Measurements from ENCODE around the gene MAP2K5. TPM values are rescaled to one million over a fixed set of nuclear protein-coding genes. Genes with fewer than 3 reads are reported as not detected.

The MAP2K5 gene
- total and polyA plus RNA-seq, 2 experiments from 2014 or later: 12.4 to 13.7 TPM

- no peak for DNase-seq (ENCODE audit: low spot score)
- no peaks in the 10 kb centered on the region for H3K79me2 ChIP-seq
- WGBS (ENCODE audit: low lambda C conversion rate, missing lambda C conversion rate): 82% methylated on average over 4 of the region's 4 CpGs
- no peaks in the 10 kb centered on the region for H4K20me1 ChIP-seq (ENCODE audit: insufficient read depth, poor library complexity, severe bottlenecking)
- H3K4me2 ChIP-seq: no peak overlapping the region
- no peaks in the 10 kb centered on the region for H3K9me3 ChIP-seq (ENCODE audit: low read depth)
- H3K27ac ChIP-seq: no peak overlapping the region
- no peak overlapping the region for H2AFZ ChIP-seq
- H3K9me2 ChIP-seq (replicated peaks; ENCODE audit: insufficient read depth): no peaks in the 10 kb centered on the region
- no peak overlapping the region for H3K4me3 ChIP-seq
- H3K4me1 ChIP-seq (ENCODE audit: insufficient read depth): no peaks in the 10 kb centered on the region
- no peak for TF ChIP-seq EZH2 (IDR thresholded peaks at IDR 0.05; ENCODE audit: borderline replicate concordance)
- no peak for TF ChIP-seq CTCF (IDR thresholded peaks at IDR 0.05; ENCODE audit: poor library complexity)
- TF ChIP-seq EZH2phosphoT487 (IDR thresholded peaks at IDR 0.05; ENCODE audit: low read depth, severe bottlenecking, unreplicated experiment): no peak
- no peaks in the 10 kb centered on the region for H3K27me3 ChIP-seq
- H3K36me3 ChIP-seq (replicated peaks; ENCODE audit: insufficient read depth, low read depth): no peaks in the 10 kb centered on the region
Measured at GRCh38 chr15:67579967-67580366, 37.5 kb downstream of the MAP2K5 start.

GRCh38 chr15:67584157-67584556 lies 41.7 kb downstream of the MAP2K5 start:
- Histone ChIP-seq H3K27ac (no peak overlapping the region), H3K9me2 (replicated peaks; ENCODE audit: insufficient read depth) (no peaks in the 10 kb centered on the region), H3K4me2 (no peak overlapping the region), H3K27me3 (no peaks in the 10 kb centered on the region), H3K79me2 (no peaks in the 10 kb centered on the region), H4K20me1 (ENCODE audit: insufficient read depth, poor library complexity, severe bottlenecking) (no peaks in the 10 kb centered on the region), H3K9me3 (ENCODE audit: low read depth) (no peaks in the 10 kb centered on the region), H3K36me3 (replicated peaks; ENCODE audit: insufficient read depth, low read depth) (no peaks in the 10 kb centered on the region), H2AFZ (no peak overlapping the region), H3K4me1 (ENCODE audit: insufficient read depth) (no peaks in the 10 kb centered on the region), H3K4me3 (no peak overlapping the region)
- WGBS (ENCODE audit: low lambda C conversion rate, missing lambda C conversion rate): 75% methylated on average over 2 of the region's 2 CpGs
- TF ChIP-seq EZH2 (IDR thresholded peaks at IDR 0.05; ENCODE audit: borderline replicate concordance): no peak
- DNase-seq (ENCODE audit: low spot score): no peak

GRCh38 chr15:67585681-67586080 lies 43.2 kb downstream of the MAP2K5 start:
- no peak for DNase-seq (ENCODE audit: low spot score)
- no peak for TF ChIP-seq EZH2 (IDR thresholded peaks at IDR 0.05; ENCODE audit: borderline replicate concordance)
- TF ChIP-seq EZH2phosphoT487 (IDR thresholded peaks at IDR 0.05; ENCODE audit: low read depth, severe bottlenecking, unreplicated experiment): no peak
- no peak for TF ChIP-seq CTCF (IDR thresholded peaks at IDR 0.05; ENCODE audit: poor library complexity)
- Histone ChIP-seq H3K36me3 (replicated peaks; ENCODE audit: insufficient read depth, low read depth) (no peaks in the 10 kb centered on the region), H3K27me3 (no peaks in the 10 kb centered on the region), H3K27ac (no peak overlapping the region), H3K9me2 (replicated peaks; ENCODE audit: insufficient read depth) (no peaks in the 10 kb centered on the region), H2AFZ (no peak overlapping the region), H3K4me2 (no peak overlapping the region), H3K4me1 (ENCODE audit: insufficient read depth) (no peaks in the 10 kb centered on the region), H3K4me3 (no peak overlapping the region), H3K79me2 (no peaks in the 10 kb centered on the region), H3K9me3 (ENCODE audit: low read depth) (no peaks in the 10 kb centered on the region), H4K20me1 (ENCODE audit: insufficient read depth, poor library complexity, severe bottlenecking) (no peaks in the 10 kb centered on the region)
- WGBS (ENCODE audit: low lambda C conversion rate, missing lambda C conversion rate): 59% methylated on average over 4 of the region's 4 CpGs

- no peak for TF ChIP-seq EZH2 (IDR thresholded peaks at IDR 0.05; ENCODE audit: borderline replicate concordance)
- no peak for TF ChIP-seq CTCF (IDR thresholded peaks at IDR 0.05; ENCODE audit: poor library complexity)
- TF ChIP-seq EZH2phosphoT487 (IDR thresholded peaks at IDR 0.05; ENCODE audit: low read depth, severe bottlenecking, unreplicated experiment): no peak
- Histone ChIP-seq H3K9me2 (replicated peaks; ENCODE audit: insufficient read depth) (no peaks in the 10 kb centered on the region), H2AFZ (no peak overlapping the region), H3K4me1 (ENCODE audit: insufficient read depth) (no peaks in the 10 kb centered on the region), H3K4me3 (no peak overlapping the region), H3K4me2 (no peak overlapping the region), H3K79me2 (no peaks in the 10 kb centered on the region), H3K27me3 (no peaks in the 10 kb centered on the region), H3K36me3 (replicated peaks; ENCODE audit: insufficient read depth, low read depth) (no peaks in the 10 kb centered on the region), H3K9me3 (ENCODE audit: low read depth) (no peaks in the 10 kb centered on the region), H4K20me1 (ENCODE audit: insufficient read depth, poor library complexity, severe bottlenecking) (no peaks in the 10 kb centered on the region), H3K27ac (no peak overlapping the region)
- 65% methylated on average over 7 of the region's 7 CpGs for WGBS (ENCODE audit: low lambda C conversion rate, missing lambda C conversion rate)
- DNase-seq (ENCODE audit: low spot score): no peak
Measured at GRCh38 chr15:67587331-67587730, 44.8 kb downstream of the MAP2K5 start.
